K562 (cell line): ENCODE data around the gene NAALAD2. TPM values are rescaled to one million over a fixed set of nuclear protein-coding genes. Genes with fewer than 3 reads are reported as not detected.

Source experiments
- ATAC-seq: fragments of 200-7000 bp; cut with Tn5 transposase; 3 replicates; pipeline ENCODE4 v1.9.1; 2020; ENCODE audit warnings: moderate library complexity
- BruUV-seq: library from RNA; stranded (reverse); fragments of 400-500 nt; replicated peaks from 2 replicates; lab custom pipeline; 2021; lab: Mats Ljungman, UMichigan
- CTCF ChIA-PET: fragments of 300-600 bp; formaldehyde crosslinking; extraction: SDS; loops from one replicate; lab custom pipeline; 2021; ENCODE audit warnings: low intra/inter-chr PET ratio; lab: Yijun Ruan, JAX
- POLR2A ChIA-PET: fragments of 300-600, 350-650 bp; sonication (Branson Sonifier 250); formaldehyde crosslinking; extraction: SDS; loops from one replicate; lab custom pipeline; 2021; ENCODE audit warnings: antibody characterized with exemption, inconsistent platforms; lab: Yijun Ruan, JAX
- DNase-seq, 4 experiments: peaks; one replicate each; pipeline versions ENCODE4 v3.0.0 to v3.0.0-alpha.2; 2011 to 2018; ENCODE audit warnings: low spot score in 3 of 4, mixed read lengths in 3 of 4; ENCODE audit errors: extremely low read depth in 1 of 4
- FAIRE-seq: peaks from 2 replicates; lab custom pipeline; 2011; peaks lifted over from hg19 to GRCh38; lab: Jason Lieb, UNC
- H2AFZ ChIP-seq: 2 replicates; pipeline ENCODE4 v1.6.0; 2011; ENCODE audit warnings: low read depth, low read length, control low read depth, inconsistent platforms
- H3K27ac ChIP-seq: fragments of 200-600 bp; 3 replicates; pipeline ENCODE4 v1.8.0; 2011; ENCODE audit warnings: low read depth, mild to moderate bottlenecking, control low read depth, inconsistent platforms, low read length, moderate library complexity, mixed read lengths; ENCODE audit errors: extremely low read depth
- H3K27me3 ChIP-seq, 2 experiments: fragments of 300-600 bp in 1 of 2; 2 replicates in 1 of 2; 3 replicates in 1 of 2; pipeline versions ENCODE4 v1.6.0 to v1.8.0; 2011; ENCODE audit warnings: inconsistent platforms in 2 of 2, low read length in 2 of 2, mild to moderate bottlenecking in 1 of 2, mixed read lengths in 1 of 2, moderate library complexity in 1 of 2; ENCODE audit not compliant: control insufficient read depth in 2 of 2, insufficient read depth in 2 of 2
- H3K36me3 ChIP-seq: fragments of 300-600 bp; 3 replicates; pipeline ENCODE4 v1.8.0; 2011; ENCODE audit warnings: mild to moderate bottlenecking, low read length, inconsistent platforms; ENCODE audit not compliant: control insufficient read depth, insufficient read depth
- H3K4me1 ChIP-seq, 2 experiments: fragments of 200-600 bp in 1 of 2; replicated peaks in 1 of 2; 2 replicates in 1 of 2; 3 replicates in 1 of 2; pipeline versions ENCODE4 v1.5.1 to v1.8.0; 2011; ENCODE audit warnings: inconsistent platforms in 2 of 2, low read length in 2 of 2, mild to moderate bottlenecking in 1 of 2, mixed read lengths in 1 of 2, moderate library complexity in 1 of 2; ENCODE audit not compliant: control insufficient read depth in 2 of 2, insufficient read depth in 2 of 2
- H3K4me2 ChIP-seq: 2 replicates; pipeline ENCODE4 v1.6.1; 2011; ENCODE audit warnings: low read length, control low read depth, inconsistent platforms, mixed read lengths; ENCODE audit not compliant: insufficient read depth
- H3K4me3 ChIP-seq: fragments of 200-600 bp; sonication (generic), shearing (Covaris generic); 2 replicates; pipeline ENCODE4 v1.5.1; 2016; ENCODE audit warnings: control low read depth, inconsistent platforms
- H3K79me2 ChIP-seq: fragments of 200-600 bp; 3 replicates; pipeline ENCODE4 v1.8.0; 2011; ENCODE audit warnings: low read length, inconsistent platforms; ENCODE audit not compliant: control insufficient read depth, insufficient read depth
- H3K9ac ChIP-seq, 2 experiments: 2 replicates each; pipeline versions ENCODE4 v1.6.0 to v1.6.1; 2011; ENCODE audit warnings: low read depth in 2 of 2, low read length in 2 of 2, control low read depth in 1 of 2, inconsistent platforms in 1 of 2, mild to moderate bottlenecking in 1 of 2, mixed read lengths in 1 of 2; ENCODE audit not compliant: insufficient read depth in 1 of 2
- H3K9me1 ChIP-seq: one replicate; pipeline ENCODE4 v1.6.0; 2011; ENCODE audit warnings: inconsistent platforms, mild to moderate bottlenecking, low read length, moderate library complexity; ENCODE audit not compliant: control insufficient read depth, insufficient read depth
- H3K9me3 ChIP-seq: replicated peaks from 2 replicates; pipeline ENCODE4 v1.5.1; 2011; ENCODE audit warnings: low read depth, low read length, inconsistent platforms; ENCODE audit not compliant: control insufficient read depth, insufficient read depth
- H4K20me1 ChIP-seq: replicated peaks from 2 replicates; pipeline ENCODE4 v1.6.1; 2011; ENCODE audit warnings: low read length, inconsistent platforms, mixed read lengths; ENCODE audit not compliant: control insufficient read depth, insufficient read depth
- CBFB ChIP-seq: sonication (generic); formaldehyde crosslinking; IDR thresholded peaks from 2 replicates; pipeline ENCODE4 v1.4.0; 2020; ENCODE audit warnings: mild to moderate bottlenecking, missing genetic modification reagents
- OTX1 ChIP-seq: fragments of 450-650 bp; formaldehyde crosslinking; IDR thresholded peaks from 2 replicates; pipeline ENCODE4 v1.4.0; 2022; ENCODE audit warnings: mild to moderate bottlenecking
- RFX1 ChIP-seq: fragments of 450-650 bp; IDR thresholded peaks from 2 replicates; pipeline ENCODE4 v1.6.1; 2016; ENCODE audit warnings: mild to moderate bottlenecking, moderate library complexity
- RFX7 ChIP-seq: fragments of 250-450 bp; sonication (Bioruptor Pico); IDR thresholded peaks from 2 replicates; pipeline ENCODE4 v1.5.1; 2021; ENCODE audit warnings: mild to moderate bottlenecking
- RNF2 ChIP-seq: sonication (generic); IDR thresholded peaks from 2 replicates; pipeline ENCODE4 v1.6.1; 2016
- SRSF9 ChIP-seq: fragments of 200-400 bp; formaldehyde crosslinking; IDR thresholded peaks from 2 replicates; pipeline ENCODE4 v1.6.1; 2017; ENCODE audit warnings: low read depth, low read length, borderline replicate concordance
- TEAD2 ChIP-seq: fragments of 450-650 bp; IDR thresholded peaks from 2 replicates; pipeline ENCODE4 v1.6.1; 2016; ENCODE audit warnings: missing genetic modification characterization, control low read depth, missing compliant biosample characterization
- ZNF124 ChIP-seq: sonication (generic); formaldehyde crosslinking; IDR thresholded peaks from 2 replicates; pipeline ENCODE4 v1.8.1; 2022; ENCODE audit warnings: missing genetic modification reagents
- WGBS: fragments of 100-300 bp; shearing (Covaris generic); methylation state at CpG from one replicate; pipeline ENCODE4 v1.1.6; 2016; ENCODE audit warnings: low coverage, mixed read lengths; ENCODE audit not compliant: insufficient coverage; ENCODE audit errors: missing lambda C conversion rate; 5-methylcytosine and 5-hydroxymethylcytosine counted together
- in situ Hi-C: fragments of 300-500 bp; cut with MboI; formaldehyde crosslinking; loops from 4 replicates; pipeline ENCODE4 v1.15.0; 2018; ENCODE audit warnings: inconsistent platforms, mixed read lengths
- intact Hi-C: fragments of 100-400 bp; cut with micrococcal nuclease; formaldehyde crosslinking; loops from 2 replicates; pipeline ENCODE4 v1.14.2; 2022
- polyA plus RNA-seq, 8 experiments: library from polyadenylated mRNA; depleted of rRNA in 4 of 8; stranded (reverse) in 5 of 8; unstranded in 3 of 8; fragments of >200 nt; fragmentation: Nextera tagmentation in 2 of 8; fragmentation: Illumina TruSeq in 1 of 8; extraction: Ambion mirVana in 2 of 8; extraction: Trizol in 1 of 8; gene quantifications; 2 replicates each; pipeline versions ENCODE4 v1.2.1 to v1.2.3, GENCODE V29; 2011 to 2014; ENCODE audit warnings: inconsistent platforms in 1 of 8, missing spikeins in 1 of 8
- total RNA-seq, 7 experiments: library from RNA; depleted of rRNA in 6 of 7; stranded (reverse); fragments of >200 nt in 6 of 7; fragmentation: Illumina TruSeq in 2 of 7; extraction: Trizol in 2 of 7; gene quantifications; 2 replicates each; pipeline versions ENCODE4 v1.2.1 to v1.2.3, GENCODE V29; 2011 to 2021; ENCODE audit warnings: low replicate concordance in 1 of 7
- TF ChIP-seq, protein P1 (sequence below): fragments of 450-650 bp; IDR thresholded peaks from 2 replicates; pipeline ENCODE4 v1.6.1; 2016; ENCODE audit warnings: low read depth, mild to moderate bottlenecking, moderate library complexity
- TF ChIP-seq, protein P2 (sequence below): sonication (generic); formaldehyde crosslinking; IDR thresholded peaks from 2 replicates; pipeline ENCODE4 v1.8.1; 2023; ENCODE audit warnings: mild to moderate bottlenecking, missing genetic modification reagents, moderate library complexity
- TF ChIP-seq, protein P3 (sequence below), 2 experiments: fragments of 450-650 bp in 1 of 2; sonication (generic) in 1 of 2; formaldehyde crosslinking in 1 of 2; IDR thresholded peaks; 2 replicates each; pipeline versions ENCODE4 v1.7.1 to v1.9.0; 2016 to 2022; ENCODE audit warnings: inconsistent platforms in 1 of 2, mild to moderate bottlenecking in 1 of 2, missing genetic modification reagents in 1 of 2

The NAALAD2 gene
- total and polyA plus RNA-seq, 9 of the 15 experiments (the other 6 are each of a cell fraction or from before 2014, with no cell fraction given): 0.05 to 0.24 (median 0.12) TPM

GRCh38 chr11:90171359-90171758, 36.9 kb downstream of the NAALAD2 start (continued):
- TF ChIP-seq, protein P1, sequence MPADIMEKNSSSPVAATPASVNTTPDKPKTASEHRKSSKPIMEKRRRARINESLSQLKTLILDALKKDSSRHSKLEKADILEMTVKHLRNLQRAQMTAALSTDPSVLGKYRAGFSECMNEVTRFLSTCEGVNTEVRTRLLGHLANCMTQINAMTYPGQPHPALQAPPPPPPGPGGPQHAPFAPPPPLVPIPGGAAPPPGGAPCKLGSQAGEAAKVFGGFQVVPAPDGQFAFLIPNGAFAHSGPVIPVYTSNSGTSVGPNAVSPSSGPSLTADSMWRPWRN: no peak

- ATAC-seq (no peak), FAIRE-seq (no peak), DNase-seq (no peak)
- no peaks in the 10 kb centered on the region for H3K79me2 ChIP-seq
- no peak overlapping the region for H3K4me2 ChIP-seq
- H3K27ac ChIP-seq: no peak overlapping the region
- no peak overlapping the region for H3K4me3 ChIP-seq
- POLR2A ChIA-PET: interaction anchor here (1.0 kb wide), 1 partner anchor 9 kb away, joined by 3 read pairs; no protein-coding TSS in a partner anchor
- in situ Hi-C loops: no loop called here
- H2AFZ ChIP-seq: no peak overlapping the region
- no TSS peak for BruUV-seq
- 0% methylated on average over 1 of the region's 1 CpG for whole genome bisulfite sequencing
- H3K9ac ChIP-seq: no peak overlapping the region
- H3K4me1 ChIP-seq: no peaks in the 10 kb centered on the region
- no peaks in the 10 kb centered on the region for H3K36me3 ChIP-seq
- H3K9me3 ChIP-seq: no peaks in the 10 kb centered on the region
- CTCF ChIA-PET: no interaction called here
- H3K9me1 ChIP-seq: no peaks in the 10 kb centered on the region
- H4K20me1 ChIP-seq: no peaks in the 10 kb centered on the region
- intact Hi-C loops: no loop called here
- no peaks in the 10 kb centered on the region for H3K27me3 ChIP-seq
- TF ChIP-seq TEAD2 (tag): no peak
- TF ChIP-seq RFX1: no peak
- no peak for TF ChIP-seq RNF2
- TF ChIP-seq OTX1 (CRISPR knock-in tag): no peak
- TF ChIP-seq, protein P2, sequence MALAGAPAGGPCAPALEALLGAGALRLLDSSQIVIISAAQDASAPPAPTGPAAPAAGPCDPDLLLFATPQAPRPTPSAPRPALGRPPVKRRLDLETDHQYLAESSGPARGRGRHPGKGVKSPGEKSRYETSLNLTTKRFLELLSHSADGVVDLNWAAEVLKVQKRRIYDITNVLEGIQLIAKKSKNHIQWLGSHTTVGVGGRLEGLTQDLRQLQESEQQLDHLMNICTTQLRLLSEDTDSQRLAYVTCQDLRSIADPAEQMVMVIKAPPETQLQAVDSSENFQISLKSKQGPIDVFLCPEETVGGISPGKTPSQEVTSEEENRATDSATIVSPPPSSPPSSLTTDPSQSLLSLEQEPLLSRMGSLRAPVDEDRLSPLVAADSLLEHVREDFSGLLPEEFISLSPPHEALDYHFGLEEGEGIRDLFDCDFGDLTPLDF (CRISPR knock-in tag): no peak
- TF ChIP-seq, protein P3, sequence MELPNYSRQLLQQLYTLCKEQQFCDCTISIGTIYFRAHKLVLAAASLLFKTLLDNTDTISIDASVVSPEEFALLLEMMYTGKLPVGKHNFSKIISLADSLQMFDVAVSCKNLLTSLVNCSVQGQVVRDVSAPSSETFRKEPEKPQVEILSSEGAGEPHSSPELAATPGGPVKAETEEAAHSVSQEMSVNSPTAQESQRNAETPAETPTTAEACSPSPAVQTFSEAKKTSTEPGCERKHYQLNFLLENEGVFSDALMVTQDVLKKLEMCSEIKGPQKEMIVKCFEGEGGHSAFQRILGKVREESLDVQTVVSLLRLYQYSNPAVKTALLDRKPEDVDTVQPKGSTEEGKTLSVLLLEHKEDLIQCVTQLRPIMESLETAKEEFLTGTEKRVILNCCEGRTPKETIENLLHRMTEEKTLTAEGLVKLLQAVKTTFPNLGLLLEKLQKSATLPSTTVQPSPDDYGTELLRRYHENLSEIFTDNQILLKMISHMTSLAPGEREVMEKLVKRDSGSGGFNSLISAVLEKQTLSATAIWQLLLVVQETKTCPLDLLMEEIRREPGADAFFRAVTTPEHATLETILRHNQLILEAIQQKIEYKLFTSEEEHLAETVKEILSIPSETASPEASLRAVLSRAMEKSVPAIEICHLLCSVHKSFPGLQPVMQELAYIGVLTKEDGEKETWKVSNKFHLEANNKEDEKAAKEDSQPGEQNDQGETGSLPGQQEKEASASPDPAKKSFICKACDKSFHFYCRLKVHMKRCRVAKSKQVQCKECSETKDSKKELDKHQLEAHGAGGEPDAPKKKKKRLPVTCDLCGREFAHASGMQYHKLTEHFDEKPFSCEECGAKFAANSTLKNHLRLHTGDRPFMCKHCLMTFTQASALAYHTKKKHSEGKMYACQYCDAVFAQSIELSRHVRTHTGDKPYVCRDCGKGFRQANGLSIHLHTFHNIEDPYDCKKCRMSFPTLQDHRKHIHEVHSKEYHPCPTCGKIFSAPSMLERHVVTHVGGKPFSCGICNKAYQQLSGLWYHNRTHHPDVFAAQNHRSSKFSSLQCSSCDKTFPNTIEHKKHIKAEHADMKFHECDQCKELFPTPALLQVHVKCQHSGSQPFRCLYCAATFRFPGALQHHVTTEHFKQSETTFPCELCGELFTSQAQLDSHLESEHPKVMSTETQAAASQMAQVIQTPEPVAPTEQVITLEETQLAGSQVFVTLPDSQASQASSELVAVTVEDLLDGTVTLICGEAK (IDR thresholded peaks at IDR 0.05): no peak
- TF ChIP-seq, protein P3 (CRISPR knock-in tag; IDR thresholded peaks at IDR 0.05): no peak
- no peak for TF ChIP-seq SRSF9
- no peak for TF ChIP-seq ZNF124 (CRISPR knock-in tag)
- no peak for TF ChIP-seq RFX7
- no peak for TF ChIP-seq CBFB (CRISPR knock-in tag)
Observed at GRCh38 chr11:90176069-90176468, 41.6 kb downstream of the NAALAD2 start.
